Right ventricle myocardium inferior (tissue), 1 donor: ENCODE measurements around the gene SLAIN1. TPM values are rescaled to one million over a fixed set of nuclear protein-coding genes. Genes with fewer than 3 reads are reported as not detected.
"Not testable (repeated sequence)": the region's sequence is repeated elsewhere in the genome, so short reads cannot be mapped to it uniquely, and the experiment has no call there.

Experiments used
- ATAC-seq: fragments of 200-7000 bp; cut with Tn5 transposase; one replicate; pipeline ENCODE4 v1.9.1; 2020; ENCODE audit warnings: mild to moderate bottlenecking, moderate library complexity
- DNase-seq: peaks from one replicate; pipeline ENCODE4 v3.0.0; 2021; ENCODE audit errors: missing footprints
- intact Hi-C: fragments of 100-400 bp; cut with DNase I; formaldehyde crosslinking; loops from one replicate; pipeline ENCODE4 v1.11.0; 2022
- long read RNA-seq: library from polyadenylated mRNA; unstranded; transcript quantifications from one replicate; pipeline ENCODE4 v2.0.0, GENCODE V29; 2021
- total RNA-seq: library from RNA; stranded (reverse); fragmentation: NEBNext Ultra II Directional; extraction: Animal tissue kit (Norgen Biotek cat#: 25700); gene quantifications from one replicate; pipeline ENCODE4 v1.2.1, GENCODE V29; 2021
- donor health status: DM: no; HTN: yes; CAD: no; lungs with severe emphysema.

SLAIN1 gene
- 4.6 TPM for total RNA-seq
- long read RNA-seq, partial matches to known transcripts, result 0 of 3 reads
- long read RNA-seq, other reads (novel, unspliced or antisense), result 0 of 3 reads

DNA sequence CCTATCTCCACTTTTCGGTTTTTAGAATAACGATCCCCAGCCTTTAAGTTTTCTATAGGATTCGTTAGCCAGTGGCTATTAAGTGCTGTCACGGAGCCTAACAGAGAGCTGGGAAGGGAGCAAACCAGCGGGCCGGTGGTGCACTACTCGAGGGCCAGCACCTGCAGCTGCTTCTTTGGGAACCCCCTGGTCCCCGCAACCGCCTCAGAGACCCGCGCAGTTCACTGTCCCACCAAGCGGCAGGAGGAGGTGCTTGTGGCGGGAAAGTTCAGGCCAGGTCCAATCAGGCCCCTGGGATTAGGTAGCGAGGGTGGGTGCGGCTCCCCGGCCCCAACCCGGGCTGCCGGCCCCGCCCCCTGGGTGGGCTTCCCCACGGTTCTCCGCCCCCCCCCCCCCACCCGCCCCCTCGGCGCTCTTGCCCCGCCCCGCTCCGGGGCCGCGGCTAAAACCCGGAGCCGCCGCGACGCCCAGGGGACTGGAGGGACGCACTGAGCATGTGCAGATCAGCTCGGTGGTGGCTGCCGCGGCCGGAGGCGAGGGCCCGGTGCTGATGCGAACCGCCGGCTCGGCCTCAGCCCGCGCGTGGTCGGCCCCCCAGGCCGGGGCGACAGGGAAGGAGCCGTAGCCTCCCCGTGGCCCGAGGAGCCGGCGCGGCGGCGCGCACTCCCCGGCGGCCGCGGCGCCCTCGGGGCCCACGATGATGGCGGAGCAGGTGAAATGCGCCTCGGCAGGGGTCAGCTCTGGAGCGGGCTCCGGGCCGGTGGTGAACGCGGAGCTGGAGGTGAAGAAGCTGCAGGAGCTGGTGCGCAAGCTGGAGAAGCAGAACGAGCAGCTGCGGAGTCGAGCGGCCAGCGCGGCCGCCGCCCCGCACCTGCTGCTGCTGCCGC lies at the start of gene SLAIN1:
Gene SLAIN1 (plus strand): TSS at position 471 of the 887 bp plus-strand sequence. CDS start 227 bp downstream, at position 698.
- intact Hi-C loops, result loop anchor here (10.0 kb wide), 1 partner anchor 373 kb away; the partner anchor contains the start of gene MYCBP2
- peak; percentile 96 for ATAC-seq
- DNase-seq, result peak; percentile 89

DNA sequence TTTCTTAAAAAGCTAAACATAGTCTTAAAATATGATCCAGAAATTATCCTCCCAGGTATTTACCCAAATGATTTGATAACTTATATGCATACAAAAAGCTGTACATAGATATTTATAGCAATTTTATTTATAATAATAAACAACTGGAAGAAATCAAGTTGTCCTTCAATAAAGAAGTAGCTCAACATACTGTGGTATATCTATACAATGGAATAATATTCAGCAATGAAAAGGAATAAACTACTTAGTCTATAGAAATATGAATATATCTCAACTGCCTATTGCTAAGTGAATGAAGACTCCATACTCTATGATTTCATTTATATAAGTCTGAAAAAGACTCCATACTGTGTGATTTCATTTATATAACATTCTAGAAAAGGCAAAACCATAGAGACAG lies 47.1 kb upstream of the SLAIN1 start:
- no peak for DNase-seq
- ATAC-seq, result no peak
- intact Hi-C loops, result no loop called here

DNA sequence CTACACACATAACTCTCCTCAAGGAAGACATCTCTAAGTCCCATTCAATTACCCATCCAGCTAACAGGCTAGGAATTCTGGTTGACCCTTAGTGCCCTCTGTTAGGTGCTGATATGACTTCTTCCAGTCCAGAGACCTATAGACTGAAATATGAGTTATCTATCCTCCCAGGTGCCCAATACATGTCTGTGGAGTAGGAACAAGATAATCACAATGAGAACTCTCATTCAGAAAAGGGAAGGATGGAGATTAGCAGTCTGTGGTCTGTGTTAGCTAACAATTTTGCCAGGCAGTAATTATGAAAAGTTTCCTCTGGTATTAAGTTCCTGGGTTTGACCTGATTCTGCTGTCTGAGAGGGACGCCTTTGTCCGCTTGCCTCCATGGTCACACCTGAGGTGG lies 44.2 kb upstream of the SLAIN1 start:
- intact Hi-C loops, result no loop called here
- ATAC-seq (no peak), DNase-seq (no peak)

DNA sequence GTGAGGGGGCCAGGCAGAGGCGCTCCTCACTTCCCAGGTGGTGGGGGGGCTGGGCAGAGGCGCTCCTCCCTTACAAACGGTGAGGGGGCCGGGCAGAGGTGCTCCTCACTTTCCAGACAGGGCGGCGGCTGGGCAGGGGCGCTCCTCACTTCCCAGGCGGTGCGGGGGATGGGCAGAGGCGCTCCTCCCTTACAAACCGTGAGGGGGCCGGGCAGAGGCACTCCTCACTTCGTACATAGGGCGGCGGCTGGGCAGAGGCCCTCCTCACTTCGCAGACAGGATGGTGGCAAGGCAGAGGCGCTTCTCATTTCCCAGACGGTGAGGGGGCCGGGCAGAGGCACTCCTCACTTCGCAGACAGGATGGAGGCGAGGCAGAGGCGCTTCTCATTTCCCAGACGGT lies 37.5 kb upstream of the SLAIN1 start:
- ATAC-seq, intact Hi-C loops, DNase-seq: not testable (repeated sequence)

DNA sequence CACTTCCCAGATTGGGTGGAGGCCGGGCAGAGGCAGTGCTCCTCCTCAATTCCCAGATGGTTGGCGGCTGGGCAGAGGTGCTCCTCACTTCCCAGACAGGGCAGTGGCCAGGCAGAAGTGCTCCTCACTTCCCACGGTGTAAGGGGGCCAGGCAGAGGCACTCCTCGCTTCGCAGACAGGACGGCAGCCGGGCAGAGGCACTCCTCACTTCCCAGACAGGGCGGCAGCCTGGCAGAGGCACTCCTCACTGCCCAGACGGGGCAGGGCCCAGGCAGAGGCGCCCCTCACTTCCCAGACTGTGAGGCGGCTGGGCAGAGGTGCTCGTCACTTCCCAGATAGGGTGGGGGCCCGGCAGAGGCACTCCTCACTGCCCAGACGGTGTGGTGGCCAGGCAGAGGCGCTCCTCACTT lies 36.6 kb upstream of the SLAIN1 start:
- ATAC-seq, result no peak
- no peak for DNase-seq
- intact Hi-C loops, result no loop called here

DNA sequence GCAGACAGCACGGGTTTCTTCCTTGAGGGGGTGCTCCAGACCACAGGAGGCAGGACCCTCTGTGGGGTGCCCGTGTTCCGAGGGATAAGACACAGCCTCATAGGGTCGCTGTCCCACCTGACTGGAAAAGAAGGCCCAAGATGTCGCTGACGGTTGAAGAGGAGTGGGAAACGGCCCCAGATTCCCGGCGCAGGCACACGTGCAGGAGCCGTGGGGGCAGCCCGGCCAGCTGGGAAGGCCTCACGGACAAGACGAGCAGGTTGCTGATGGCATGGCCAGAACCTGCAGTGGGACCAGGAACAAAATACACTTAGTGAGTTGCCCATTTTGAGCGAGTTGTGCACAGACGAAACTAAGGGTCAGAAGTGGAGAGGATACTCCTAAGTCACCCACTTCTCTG lies 35.2 kb upstream of the SLAIN1 start:
- intact Hi-C loops, DNase-seq, ATAC-seq: not testable (repeated sequence)

DNA sequence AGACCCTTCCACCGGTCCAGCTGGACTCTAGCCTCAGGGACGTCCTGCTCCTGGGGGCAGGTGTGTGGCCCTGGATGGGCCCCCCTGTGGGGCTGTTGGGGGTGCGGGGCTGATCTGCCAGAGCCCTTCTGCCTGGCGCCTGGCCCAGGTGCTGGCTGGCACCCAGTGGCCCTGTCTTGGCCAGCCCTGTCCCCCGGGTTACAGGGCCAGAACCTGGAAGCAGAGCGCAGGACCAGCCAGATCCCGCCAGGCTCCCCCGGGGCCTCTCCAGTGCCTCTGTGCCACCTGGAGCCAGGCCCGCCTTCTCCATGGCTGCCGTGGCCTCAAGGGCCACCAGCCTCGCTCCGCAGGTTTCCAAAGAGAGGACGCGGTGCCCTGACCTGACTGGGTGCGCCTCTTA lies 34.7 kb upstream of the SLAIN1 start:
- DNase-seq, ATAC-seq, intact Hi-C loops: not testable (repeated sequence)

DNA sequence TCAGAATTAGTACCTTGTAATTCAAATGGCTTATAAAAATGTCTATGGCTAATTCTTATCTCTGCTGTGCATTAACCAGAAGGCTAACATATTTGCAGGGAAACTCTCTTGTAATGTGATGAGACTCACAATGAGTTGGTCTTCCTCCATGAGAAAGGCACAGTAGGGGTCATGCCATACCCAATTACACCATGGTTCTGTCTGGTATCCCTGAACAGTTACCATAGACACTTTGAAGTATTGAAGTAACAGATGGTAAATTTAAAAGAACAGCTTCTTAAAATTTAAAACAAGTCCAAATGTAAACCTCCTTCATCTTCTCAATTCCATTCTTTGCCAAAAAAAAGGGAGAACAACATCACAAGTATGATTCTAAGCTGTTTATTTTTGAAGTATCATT lies 22.6 kb upstream of the SLAIN1 start:
- DNase-seq (no peak), ATAC-seq (no peak)
- intact Hi-C loops, result no loop called here

DNA sequence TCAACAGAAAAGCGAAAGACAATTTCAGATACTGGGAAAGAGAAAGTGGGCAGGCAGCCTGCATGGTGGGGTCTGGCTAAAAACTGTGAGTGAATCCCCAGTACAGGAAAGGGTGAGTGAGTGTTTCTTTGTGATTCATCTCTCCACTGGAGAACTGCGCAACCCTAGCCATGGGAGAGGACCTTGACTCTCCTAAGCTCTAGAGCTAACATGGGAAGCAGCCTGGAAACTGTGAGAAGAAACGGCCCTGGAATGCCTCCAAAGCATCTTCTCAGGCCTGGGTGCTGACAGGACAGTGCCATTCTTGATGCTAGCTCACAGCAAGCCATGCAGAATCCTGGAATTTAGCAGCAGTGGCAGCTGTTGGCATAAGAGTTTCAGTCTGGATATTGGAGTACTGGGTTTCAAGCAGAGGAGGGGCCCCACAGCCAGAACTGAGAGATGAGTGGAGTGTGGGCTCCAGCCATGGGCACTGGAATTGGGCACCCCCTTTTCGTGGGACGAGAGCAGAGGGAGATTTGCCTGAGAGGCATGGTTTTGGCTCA lies 18.7 kb upstream of the SLAIN1 start:
- ATAC-seq (no peak), DNase-seq (no peak)
- intact Hi-C loops, result no loop called here

DNA sequence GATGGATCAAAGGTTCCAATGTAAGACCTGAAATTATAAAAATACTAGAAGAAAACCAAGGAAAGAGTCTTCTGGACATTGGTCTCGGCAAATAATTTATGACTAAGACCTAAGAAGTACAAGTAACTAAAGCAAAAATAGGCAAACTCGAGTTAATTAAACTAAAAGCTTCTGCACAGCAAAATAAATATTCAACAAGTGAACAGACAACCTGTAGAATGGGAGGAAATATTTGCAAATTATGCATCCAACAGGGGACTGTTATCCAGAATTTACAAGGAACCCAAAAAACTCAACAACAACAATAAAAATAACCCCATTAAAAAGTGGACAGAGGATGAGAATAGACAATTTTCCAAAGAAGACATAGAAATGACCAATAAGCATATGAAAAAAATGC lies 9.7 kb upstream of the SLAIN1 start:
- intact Hi-C loops, result no loop called here
- DNase-seq (no peak), ATAC-seq (no peak)

DNA sequence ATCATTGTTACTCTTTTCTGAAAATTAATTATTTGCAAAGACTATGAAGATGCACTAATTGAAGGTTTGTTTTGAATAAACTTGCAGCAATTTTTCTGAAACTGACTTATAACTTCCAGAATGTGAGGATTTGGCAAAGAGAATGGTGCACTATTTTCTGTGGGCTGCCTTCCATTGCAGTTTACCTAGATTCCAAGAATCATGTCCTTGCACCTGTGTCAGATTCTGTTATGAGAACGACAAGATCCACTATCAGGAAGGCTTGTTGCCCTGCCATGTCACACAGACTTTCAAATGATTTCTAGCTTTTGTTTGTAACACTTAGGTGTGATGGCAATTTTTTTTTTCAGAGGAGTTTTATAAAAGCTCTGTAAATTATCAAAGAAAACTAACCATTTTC lies 5.6 kb upstream of the SLAIN1 start:
- ATAC-seq (no peak), DNase-seq (no peak)
- intact Hi-C loops, result loop anchor here (10.0 kb wide), 1 partner anchor 367 kb away; the partner anchor contains the start of gene MYCBP2

DNA sequence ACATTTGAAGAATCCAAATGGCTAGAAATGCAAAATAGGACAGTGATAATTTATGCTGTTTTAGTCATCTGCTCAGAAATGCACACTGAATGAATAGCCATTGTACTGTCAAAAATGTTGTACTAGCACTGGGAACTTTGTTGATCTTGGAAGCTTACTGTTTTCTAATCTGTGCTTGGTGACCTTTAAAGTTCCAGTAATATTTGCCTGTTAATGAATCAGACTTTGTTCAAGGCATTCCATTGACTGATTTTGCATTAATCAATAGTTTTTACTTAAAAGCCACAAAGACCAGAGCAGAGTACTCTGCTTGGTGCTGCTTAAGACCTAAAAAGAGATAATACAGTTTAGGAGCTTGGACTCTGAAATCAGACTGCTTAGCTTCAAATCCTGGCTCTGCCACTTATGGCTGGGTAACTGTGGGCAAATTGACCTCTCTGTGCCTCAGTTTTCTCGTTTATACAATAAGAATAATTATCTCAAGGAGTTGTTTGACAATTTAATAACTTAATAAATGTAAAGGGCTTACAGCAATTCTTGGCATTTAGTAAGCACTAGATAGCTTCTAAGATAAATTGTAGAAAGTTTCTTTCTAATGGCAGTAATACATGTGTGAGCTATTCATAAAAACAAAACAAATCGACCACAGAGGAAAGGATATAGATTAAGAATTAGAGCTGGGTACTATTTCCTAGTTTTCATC lies 4.6 kb upstream of the SLAIN1 start:
- no peak for DNase-seq
- ATAC-seq, result no peak
- intact Hi-C loops, result loop anchor here (10.0 kb wide), 1 partner anchor 368 kb away; the partner anchor contains the start of gene MYCBP2

DNA sequence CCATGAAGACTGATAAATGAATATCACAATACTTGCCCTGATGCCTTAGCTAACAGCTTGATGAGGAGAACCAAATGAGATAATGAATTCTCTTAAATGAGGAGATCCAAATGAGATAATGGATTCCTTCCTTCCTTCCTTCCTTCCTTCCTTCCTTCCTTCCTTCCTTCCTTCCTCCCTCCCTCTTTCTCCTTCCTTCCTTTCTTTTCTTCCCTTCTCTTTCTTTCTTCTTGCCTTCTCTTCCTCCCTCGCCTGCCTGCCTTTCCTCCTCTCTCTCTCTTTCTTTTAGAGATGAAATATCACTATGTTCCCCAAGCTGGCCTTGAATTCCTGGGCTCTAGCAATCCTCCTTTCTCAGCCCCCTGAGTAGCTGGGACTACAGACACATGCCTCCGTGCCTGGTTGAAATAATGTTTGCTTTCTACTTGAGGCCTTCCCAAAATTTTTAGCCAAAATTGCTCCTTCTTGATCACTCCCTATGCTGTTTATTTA lies 4.0 kb upstream of the SLAIN1 start:
- intact Hi-C loops, result loop anchor here (10.0 kb wide), 1 partner anchor 369 kb away; the partner anchor contains the start of gene MYCBP2
- no peak for ATAC-seq
- DNase-seq, result no peak

DNA sequence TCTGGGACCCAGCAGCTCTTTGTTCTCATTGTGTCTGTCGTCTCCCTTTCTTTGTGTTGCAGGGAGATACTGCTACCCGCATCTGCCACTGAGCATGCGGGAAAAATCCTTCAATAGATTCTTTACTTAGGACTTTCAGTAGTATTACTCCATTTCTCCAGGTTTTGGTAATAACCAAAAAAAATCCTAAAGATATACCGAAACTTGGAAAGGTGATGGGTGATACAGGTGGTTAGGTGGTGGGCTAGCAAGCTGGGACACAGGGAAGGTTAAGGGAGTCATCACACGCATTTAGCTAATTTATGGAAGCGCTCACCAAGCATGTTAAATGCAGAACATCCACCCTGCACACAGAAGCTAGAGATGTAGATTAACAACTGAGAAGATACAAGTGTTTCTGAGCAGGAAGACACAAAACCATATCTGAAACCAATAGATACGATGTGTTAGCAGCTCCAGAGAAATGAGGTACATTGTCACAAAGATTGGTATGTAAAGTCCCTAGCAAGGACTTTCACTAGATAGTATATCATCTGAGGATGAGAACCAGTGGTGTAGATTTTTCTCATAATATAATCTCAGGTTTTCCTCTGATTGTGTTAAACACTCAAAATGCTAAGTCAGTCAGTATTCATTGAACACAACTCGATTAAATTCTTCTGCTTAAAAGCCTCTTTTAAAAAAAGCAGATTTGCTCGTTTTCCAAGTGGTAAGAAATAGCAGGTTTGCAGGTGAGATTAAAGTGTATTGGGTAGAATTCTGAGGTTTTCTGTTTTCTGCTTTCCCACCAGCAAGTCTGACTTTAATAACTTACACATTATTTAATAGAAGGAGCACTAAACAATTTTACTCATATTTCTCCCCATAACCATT lies 1.2 kb upstream of the SLAIN1 start:
- no peak for ATAC-seq
- no peak for DNase-seq
- intact Hi-C loops, result loop anchor here (10.0 kb wide), 1 partner anchor 371 kb away; the partner anchor contains the start of gene MYCBP2

DNA sequence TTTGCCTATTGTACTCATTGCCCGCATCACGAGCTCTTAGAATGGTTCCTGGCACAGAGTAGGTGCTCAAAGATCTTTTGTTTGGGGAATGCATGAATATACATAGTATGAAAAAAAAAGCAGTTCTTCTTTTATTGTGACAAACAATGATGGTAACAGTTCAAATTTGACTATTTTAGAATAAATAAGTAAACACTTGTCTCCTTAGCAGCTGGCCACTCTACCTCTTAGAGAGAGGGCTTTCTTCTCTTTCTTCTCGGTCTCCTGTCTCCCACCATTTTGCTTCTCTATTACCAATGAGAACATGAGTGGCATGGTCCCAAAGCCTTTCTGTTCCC lies 639 bp upstream of the SLAIN1 start:
- intact Hi-C loops, result loop anchor here (10.0 kb wide), 1 partner anchor 372 kb away; the partner anchor contains the start of gene MYCBP2
- no peak for DNase-seq
- no peak for ATAC-seq

DNA sequence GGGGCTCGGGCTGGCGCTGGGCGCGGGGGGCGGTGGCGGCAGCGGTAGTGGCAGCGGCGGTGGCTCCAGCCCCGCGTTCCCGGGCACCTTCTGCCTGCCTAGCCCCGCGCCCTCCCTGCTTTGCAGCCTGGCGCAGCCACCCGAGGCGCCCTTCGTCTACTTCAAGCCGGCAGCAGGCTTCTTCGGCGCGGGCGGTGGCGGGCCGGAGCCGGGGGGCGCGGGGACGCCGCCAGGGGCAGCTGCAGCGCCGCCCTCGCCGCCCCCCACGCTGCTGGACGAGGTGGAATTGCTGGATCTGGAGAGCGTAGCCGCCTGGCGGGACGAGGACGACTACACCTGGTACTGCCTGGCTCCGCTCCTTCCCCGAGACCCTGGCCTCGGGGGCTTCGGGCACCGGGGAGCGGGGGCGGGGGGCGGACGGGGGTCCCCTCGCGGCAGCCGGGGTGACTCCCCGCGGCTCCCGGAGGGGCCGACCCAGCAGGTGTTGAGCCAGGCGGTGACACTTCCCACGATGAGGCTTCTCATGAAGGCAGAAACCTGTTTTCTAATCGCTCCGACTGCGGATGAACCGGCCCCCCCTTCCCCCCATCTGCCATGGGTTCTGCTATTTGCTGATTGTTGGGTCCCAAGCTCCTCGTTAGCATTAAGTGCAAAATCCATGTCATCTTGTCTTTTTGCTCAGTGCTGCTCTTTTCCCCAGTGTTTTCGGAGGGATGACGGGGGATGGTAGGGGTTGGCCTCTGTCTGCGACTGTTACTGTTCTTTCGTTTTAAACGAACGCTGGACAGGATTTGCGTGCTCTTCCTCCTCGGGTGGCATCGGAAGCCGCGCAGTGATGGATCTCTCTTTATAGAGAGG lies 943 bp downstream of the SLAIN1 start:
- peak; percentile 70 for DNase-seq
- ATAC-seq, result no peak
- intact Hi-C loops, result loop anchor here (10.0 kb wide), 1 partner anchor 374 kb away; the partner anchor contains the start of gene MYCBP2

DNA sequence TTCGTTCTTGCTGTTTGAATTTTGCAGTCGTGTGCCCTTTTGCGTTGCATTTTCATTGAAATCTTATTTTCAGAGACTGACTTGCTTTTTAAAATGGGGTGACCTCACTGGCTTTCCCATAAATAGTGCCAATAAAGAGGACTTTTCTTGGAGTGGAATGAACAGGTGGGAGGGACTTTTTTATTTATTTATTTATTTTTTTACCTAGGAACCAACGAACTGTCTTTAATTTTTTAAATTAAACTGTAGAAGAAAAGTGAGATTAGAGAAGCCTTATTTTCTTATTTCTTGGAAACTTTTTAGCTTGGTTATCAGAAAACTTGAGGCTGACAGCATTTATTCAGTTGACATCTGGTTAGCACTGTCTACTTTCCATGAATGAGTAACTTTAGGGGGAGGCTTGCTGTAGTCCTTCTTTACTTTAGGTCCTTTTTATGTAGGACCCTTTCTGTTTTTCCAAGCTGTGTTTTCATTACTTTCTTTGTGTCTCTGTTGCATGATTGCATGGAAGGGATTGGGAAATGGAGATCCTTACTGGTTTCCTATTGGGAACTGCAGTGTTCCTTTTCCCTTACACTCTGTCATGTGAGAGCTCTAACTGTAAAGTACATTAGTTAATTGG lies 1.7 kb downstream of the SLAIN1 start:
- intact Hi-C loops, result loop anchor here (10.0 kb wide), 1 partner anchor 374 kb away; the partner anchor contains the start of gene MYCBP2
- ATAC-seq, result no peak
- DNase-seq, result no peak
